ENCODE measurements around the gene SETBP1. TPM values are rescaled to one million over a fixed set of nuclear protein-coding genes. Genes with fewer than 3 reads are reported as not detected.

SETBP1 gene
- total RNA-seq, 4 donors from 2014 or later, result 26.2 to 40.8 (median 33.6) TPM

DNA sequence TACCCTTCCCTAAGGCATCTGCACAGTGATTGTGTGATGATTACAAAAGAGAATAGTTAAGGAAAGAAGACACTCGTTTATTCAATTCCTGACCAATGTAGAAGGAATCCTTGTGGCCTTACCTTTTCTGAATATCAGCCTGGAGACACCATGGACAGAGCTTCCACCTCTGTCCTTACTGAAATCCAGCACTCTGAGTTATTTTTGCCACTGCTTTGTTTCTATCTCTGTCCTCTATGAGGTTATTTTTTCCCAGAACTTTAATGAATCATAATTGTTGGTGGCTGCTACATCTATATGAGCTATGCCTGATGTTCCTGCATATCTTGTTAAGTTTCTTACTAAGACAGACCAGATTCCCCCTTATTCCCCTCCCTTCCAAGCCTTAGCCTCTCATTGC lies 275.1 kb downstream of the SETBP1 start:
- H3K9me3 ChIP-seq, result no peaks in the 10 kb centered on the region
- peaks cover 0 to 24% (median 0%) of the 10 kb centered on the region in 3 donors for H3K36me3 ChIP-seq
- H3K27me3 ChIP-seq, result no peaks in the 10 kb centered on the region
- 57 to 60% methylated on average over 1 of the region's 1 CpG for WGBS, 2 donors
- no peak for TF ChIP-seq EP300 (IDR thresholded peaks at IDR 0.05)
- TF ChIP-seq, protein P1, sequence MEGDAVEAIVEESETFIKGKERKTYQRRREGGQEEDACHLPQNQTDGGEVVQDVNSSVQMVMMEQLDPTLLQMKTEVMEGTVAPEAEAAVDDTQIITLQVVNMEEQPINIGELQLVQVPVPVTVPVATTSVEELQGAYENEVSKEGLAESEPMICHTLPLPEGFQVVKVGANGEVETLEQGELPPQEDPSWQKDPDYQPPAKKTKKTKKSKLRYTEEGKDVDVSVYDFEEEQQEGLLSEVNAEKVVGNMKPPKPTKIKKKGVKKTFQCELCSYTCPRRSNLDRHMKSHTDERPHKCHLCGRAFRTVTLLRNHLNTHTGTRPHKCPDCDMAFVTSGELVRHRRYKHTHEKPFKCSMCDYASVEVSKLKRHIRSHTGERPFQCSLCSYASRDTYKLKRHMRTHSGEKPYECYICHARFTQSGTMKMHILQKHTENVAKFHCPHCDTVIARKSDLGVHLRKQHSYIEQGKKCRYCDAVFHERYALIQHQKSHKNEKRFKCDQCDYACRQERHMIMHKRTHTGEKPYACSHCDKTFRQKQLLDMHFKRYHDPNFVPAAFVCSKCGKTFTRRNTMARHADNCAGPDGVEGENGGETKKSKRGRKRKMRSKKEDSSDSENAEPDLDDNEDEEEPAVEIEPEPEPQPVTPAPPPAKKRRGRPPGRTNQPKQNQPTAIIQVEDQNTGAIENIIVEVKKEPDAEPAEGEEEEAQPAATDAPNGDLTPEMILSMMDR (IDR thresholded peaks at IDR 0.05), result no peak
- TF ChIP-seq POLR2A (IDR thresholded peaks at IDR 0.05), result no peak
- DNase-seq (ENCODE audit: low spot score in 2 of 2), result no peak
- no peak overlapping the region for H3K4me3 ChIP-seq
- no peak overlapping the region for H3K27ac ChIP-seq
- peaks cover 0 to 4% (median 0%) of the 10 kb centered on the region in 4 donors for H3K4me1 ChIP-seq

DNA sequence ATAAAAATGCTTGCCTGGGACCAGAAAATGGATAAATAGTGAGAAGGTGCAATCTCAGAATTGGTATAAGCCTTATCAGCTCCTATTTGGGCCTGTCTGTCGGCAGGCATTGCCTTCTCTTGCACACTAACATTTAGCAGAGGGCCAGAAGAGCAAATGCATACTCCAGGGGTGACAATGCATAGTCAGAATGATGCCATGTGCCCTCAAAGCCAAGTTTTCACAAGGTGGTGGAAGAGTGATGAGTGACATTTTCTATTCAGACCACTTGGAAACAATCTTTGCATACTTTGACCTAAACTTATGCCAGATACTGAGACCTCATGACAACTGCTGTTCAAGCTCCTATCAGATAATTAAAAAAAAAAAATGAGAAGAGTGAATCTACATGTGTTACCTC lies 276.3 kb downstream of the SETBP1 start:
- TF ChIP-seq POLR2A (IDR thresholded peaks at IDR 0.05) (no peak), EP300 (IDR thresholded peaks at IDR 0.05) (no peak)
- TF ChIP-seq, protein P1 (IDR thresholded peaks at IDR 0.05), result no peak
- Histone ChIP-seq H3K36me3 (peaks cover 0 to 12% (median 0%) of the 10 kb centered on the region in 3 donors), H3K4me1 (peaks cover 0 to 4% (median 0%) of the 10 kb centered on the region in 4 donors), H3K4me3 (no peak overlapping the region), H3K27me3 (no peaks in the 10 kb centered on the region), H3K27ac (no peak overlapping the region), H3K9me3 (no peaks in the 10 kb centered on the region)
- WGBS, 2 donors, result 92 to 93% methylated on average over 1 of the region's 1 CpG
- DNase-seq (ENCODE audit: low spot score in 2 of 2), result no peak

DNA sequence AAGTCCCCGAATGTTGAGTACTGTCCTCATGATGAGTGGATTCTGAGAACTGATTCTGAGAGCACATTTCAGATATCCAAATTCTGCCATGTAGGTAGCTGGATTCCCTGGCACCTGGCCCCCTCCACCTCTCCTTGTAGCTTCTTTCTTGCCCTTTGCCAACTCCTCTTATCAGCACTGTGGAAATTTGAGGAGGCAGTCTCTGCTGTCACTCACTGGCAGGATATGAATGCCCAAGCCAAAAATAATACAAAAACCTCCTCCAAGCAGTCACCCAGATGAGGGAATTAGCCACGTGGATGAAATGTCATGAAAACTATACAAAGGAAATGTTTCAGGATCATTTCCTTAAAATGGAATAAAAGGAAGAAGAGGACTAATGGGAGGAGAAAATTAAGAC lies 276.8 kb downstream of the SETBP1 start:
- Histone ChIP-seq H3K27ac (no peak overlapping the region), H3K9me3 (no peaks in the 10 kb centered on the region), H3K4me1 (peaks cover 0 to 4% (median 0%) of the 10 kb centered on the region in 4 donors), H3K4me3 (no peak overlapping the region), H3K36me3 (peaks cover 0 to 8% (median 0%) of the 10 kb centered on the region in 3 donors), H3K27me3 (no peaks in the 10 kb centered on the region)
- no peak for DNase-seq (ENCODE audit: low spot score in 2 of 2)
- 63 to 72% methylated on average over 2 of the region's 2 CpGs for WGBS, 2 donors
- TF ChIP-seq, protein P1 (IDR thresholded peaks at IDR 0.05), result no peak
- TF ChIP-seq POLR2A (IDR thresholded peaks at IDR 0.05) (no peak), EP300 (IDR thresholded peaks at IDR 0.05) (no peak)

DNA sequence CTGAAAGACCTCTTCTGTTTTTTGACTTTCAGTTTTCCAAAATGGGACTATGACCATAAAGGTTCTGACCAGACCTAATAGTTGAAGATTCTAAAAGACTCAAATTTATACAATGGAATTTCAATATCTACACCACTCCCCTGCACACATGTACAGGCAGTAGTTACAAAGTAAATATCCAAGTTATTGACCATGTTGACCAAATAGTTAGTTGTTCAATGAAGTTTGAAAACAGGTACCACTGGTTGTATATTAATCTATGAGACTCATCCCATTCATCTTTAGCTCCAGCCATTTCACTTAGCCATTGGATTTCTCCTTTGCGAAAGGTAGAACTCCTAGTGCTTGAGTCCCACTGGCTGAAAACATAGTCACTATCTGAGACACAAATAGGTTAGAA lies 277.4 kb downstream of the SETBP1 start:
- 92 to 100% methylated on average over 1 of the region's 1 CpG for WGBS, 2 donors
- no peak for DNase-seq (ENCODE audit: low spot score in 2 of 2)

DNA sequence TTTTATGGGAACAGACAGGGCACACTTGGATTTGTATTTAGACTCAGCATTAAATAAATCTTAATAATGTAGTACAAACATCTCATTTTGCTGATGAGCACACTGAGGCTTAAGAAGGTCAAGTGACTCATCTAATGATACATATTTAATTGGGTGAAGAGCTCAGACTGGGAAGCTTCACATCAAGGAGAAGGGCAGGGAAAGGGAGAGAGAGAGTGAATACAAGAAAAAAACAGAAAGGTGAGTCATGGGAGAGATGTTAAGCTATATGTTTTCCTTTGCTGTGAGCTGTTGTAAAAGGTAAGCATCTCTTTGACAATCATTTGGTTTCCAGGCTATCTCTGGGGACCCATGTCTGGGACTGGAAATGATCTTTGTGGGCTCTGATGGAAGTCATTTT lies 277.8 kb downstream of the SETBP1 start:
- Histone ChIP-seq H3K27ac (no peak overlapping the region), H3K36me3 (no peaks in the 10 kb centered on the region), H3K4me3 (no peak overlapping the region), H3K9me3 (no peaks in the 10 kb centered on the region), H3K4me1 (peaks cover 0 to 4% (median 0%) of the 10 kb centered on the region in 4 donors), H3K27me3 (no peaks in the 10 kb centered on the region)
- no peak for DNase-seq (ENCODE audit: low spot score in 2 of 2)
- TF ChIP-seq EP300 (IDR thresholded peaks at IDR 0.05) (no peak), POLR2A (IDR thresholded peaks at IDR 0.05) (no peak)
- TF ChIP-seq, protein P1 (IDR thresholded peaks at IDR 0.05), result no peak

More for the DNA sequence above, 277.4 kb downstream of the SETBP1 start:
- Histone ChIP-seq H3K36me3 (peaks cover 0 to 2% (median 0%) of the 10 kb centered on the region in 3 donors), H3K4me3 (no peak overlapping the region), H3K4me1 (peaks cover 0 to 4% (median 0%) of the 10 kb centered on the region in 4 donors), H3K9me3 (no peaks in the 10 kb centered on the region), H3K27me3 (no peaks in the 10 kb centered on the region), H3K27ac (no peak overlapping the region)
- no peak for TF ChIP-seq EP300 (IDR thresholded peaks at IDR 0.05)
- no peak for TF ChIP-seq POLR2A (IDR thresholded peaks at IDR 0.05)
- TF ChIP-seq, protein P1 (IDR thresholded peaks at IDR 0.05), result no peak
